HCT116 (cell line): Measurements from ENCODE around the gene ZNF787. TPM values are rescaled to one million over a fixed set of nuclear protein-coding genes. Genes with fewer than 3 reads are reported as not detected.
A peak's percentile ranks its signal among the peaks of the same experiment; 100 is the strongest.

ENCODE experiments used
- ATAC-seq: fragments of 200-7000 bp; cut with Tn5 transposase; 2 replicates; pipeline ENCODE4 v1.9.1; 2020; ENCODE audit warnings: mild to moderate bottlenecking, moderate library complexity
- BruUV-seq: library from RNA; stranded (reverse); fragments of 400-500 nt; replicated peaks from 2 replicates; lab custom pipeline; 2021; lab: Mats Ljungman, UMichigan
- CTCF ChIA-PET: fragments of 300-600 bp; sonication (Branson Sonifier 250); formaldehyde crosslinking; loops from one replicate; lab custom pipeline; 2021; ENCODE audit warnings: antibody characterized with exemption; lab: Charles Lee
- POLR2A ChIA-PET: fragments of 300-600, 350-600 bp; sonication (Branson Sonifier 250); formaldehyde crosslinking; loops from one replicate; lab custom pipeline; 2021; ENCODE audit warnings: antibody characterized with exemption; lab: Charles Lee
- RAD21 ChIA-PET, 2 experiments: fragments of 300-600 bp; sonication (Branson Sonifier 250); formaldehyde crosslinking; loops; one replicate each; lab custom pipeline; 2023; ENCODE audit warnings: low total read pairs in 2 of 2; ENCODE audit not compliant: uncharacterized antibody in 2 of 2, unreplicated experiment in 2 of 2, low non-redundant PET in 1 of 2; lab: Charles Lee
- DNase-seq: peaks from one replicate; pipeline ENCODE4 v3.0.0-alpha.2; 2010; ENCODE audit warnings: low read depth, low spot score
- H2AFZ ChIP-seq: fragments of 200-600 bp; shearing (Covaris generic), sonication (generic); 2 replicates; pipeline ENCODE4 v1.6.1; 2017; ENCODE audit warnings: low read depth, mixed run types, mixed read lengths, antibody characterized with exemption, low read length; ENCODE audit not compliant: poor library complexity, severe bottlenecking
- H3K27ac ChIP-seq: 2 replicates; pipeline ENCODE4 v1.5.1; 2012; ENCODE audit warnings: low read depth, low read length
- H3K27me3 ChIP-seq: fragments of 200-600 bp; sonication (generic); 2 replicates; pipeline ENCODE4 v1.6.1; 2016; ENCODE audit warnings: mixed run types, low read length, mixed read lengths; ENCODE audit not compliant: insufficient read depth
- H3K36me3 ChIP-seq, 2 experiments: fragments of 200-500 bp in 1 of 2; fragments of 200-600 bp in 1 of 2; sonication (Bioruptor generic) in 1 of 2; sonication (generic) in 1 of 2; 2 replicates each; pipeline versions ENCODE4 v1.5.1 to v1.6.1; 2014 to 2016; ENCODE audit warnings: low read length in 2 of 2, inconsistent platforms in 1 of 2, mixed read lengths in 1 of 2, mixed run types in 1 of 2; ENCODE audit not compliant: insufficient read depth in 2 of 2, control insufficient read depth in 1 of 2
- H3K4me1 ChIP-seq, 2 experiments: fragments of 200-600 bp in 1 of 2; sonication (generic) in 1 of 2; 2 replicates each; pipeline versions ENCODE4 v1.5.1 to v1.6.1; 2012 to 2017; ENCODE audit warnings: low read length in 2 of 2, inconsistent platforms in 1 of 2, mild to moderate bottlenecking in 1 of 2, mixed read lengths in 1 of 2, mixed run types in 1 of 2, moderate library complexity in 1 of 2; ENCODE audit not compliant: insufficient read depth in 2 of 2, control insufficient read depth in 1 of 2
- H3K4me2 ChIP-seq: fragments of 200-600 bp; sonication (generic); 2 replicates; pipeline ENCODE4 v1.6.1; 2017; ENCODE audit warnings: mixed run types, low read length, mixed read lengths
- H3K4me3 ChIP-seq, 2 experiments: fragments of 200-600 bp in 1 of 2; sonication (generic) in 1 of 2; replicated peaks in 1 of 2; 2 replicates each; pipeline ENCODE4 v1.5.1; 2011 to 2016; ENCODE audit warnings: low read length in 2 of 2, control low read depth in 1 of 2, low read depth in 1 of 2, mild to moderate bottlenecking in 1 of 2, mixed read lengths in 1 of 2, mixed run types in 1 of 2
- H3K79me2 ChIP-seq: fragments of 200-600 bp; sonication (generic); 2 replicates; pipeline ENCODE4 v1.6.1; 2017; ENCODE audit warnings: mild to moderate bottlenecking, mixed run types, low read length, moderate library complexity, mixed read lengths; ENCODE audit not compliant: insufficient read depth
- H3K9ac ChIP-seq: fragments of 200-600 bp; sonication (generic); 2 replicates; pipeline ENCODE4 v1.6.1; 2016; ENCODE audit warnings: low read length, mixed read lengths
- H3K9me2 ChIP-seq: fragments of 200-600 bp; sonication (generic), shearing (Covaris generic); 2 replicates; pipeline ENCODE4 v1.6.1; 2017; ENCODE audit warnings: mixed run types, mild to moderate bottlenecking, moderate library complexity; ENCODE audit not compliant: insufficient read depth
- H3K9me3 ChIP-seq, 2 experiments: fragments of 200-500 bp in 1 of 2; fragments of 200-600 bp in 1 of 2; sonication (Bioruptor generic) in 1 of 2; sonication (generic) in 1 of 2; 2 replicates each; pipeline ENCODE4 v1.6.1; 2014 to 2017; ENCODE audit warnings: low read length in 2 of 2, mixed read lengths in 2 of 2, inconsistent platforms in 1 of 2, low read depth in 1 of 2, mild to moderate bottlenecking in 1 of 2, mixed run types in 1 of 2, moderate library complexity in 1 of 2; ENCODE audit not compliant: control insufficient read depth in 1 of 2, insufficient read depth in 1 of 2
- H4K20me1 ChIP-seq: fragments of 200-600 bp; sonication (generic), shearing (Covaris generic); 2 replicates; pipeline ENCODE4 v1.6.1; 2017; ENCODE audit warnings: mixed run types, mild to moderate bottlenecking, moderate library complexity; ENCODE audit not compliant: insufficient read depth
- ATF3 ChIP-seq: IDR thresholded peaks from 2 replicates; pipeline ENCODE4 v1.6.1; 2012
- CEBPB ChIP-seq: IDR thresholded peaks from 2 replicates; pipeline ENCODE4 v1.6.1; 2012; ENCODE audit warnings: low read depth
- CTCF ChIP-seq, 3 experiments: fragments of 200-600 bp in 1 of 3; sonication (generic) in 1 of 3; IDR thresholded peaks in 2 of 3; conservative IDR thresholded peaks in 1 of 3; 2 replicates each; pipeline ENCODE4 v1.5.1; 2012 to 2017; ENCODE audit warnings: low read depth in 2 of 3, low read length in 2 of 3, antibody characterized with exemption in 1 of 3, borderline replicate concordance in 1 of 3, control low read depth in 1 of 3, mild to moderate bottlenecking in 1 of 3, mixed read lengths in 1 of 3, mixed run types in 1 of 3, moderate library complexity in 1 of 3; ENCODE audit not compliant: insufficient read depth in 1 of 3
- ELF1 ChIP-seq: IDR thresholded peaks from 2 replicates; pipeline ENCODE4 v1.6.1; 2012; ENCODE audit warnings: low read depth, borderline replicate concordance
- FOSL1 ChIP-seq: IDR thresholded peaks from 2 replicates; pipeline ENCODE4 v1.6.1; 2012; ENCODE audit warnings: low read depth
- SIN3A ChIP-seq: IDR thresholded peaks from 2 replicates; pipeline ENCODE4 v1.6.1; 2012; ENCODE audit warnings: low read depth
- YY1 ChIP-seq: IDR thresholded peaks from 2 replicates; pipeline ENCODE4 v1.6.1; 2011; ENCODE audit warnings: low read length, low read depth, moderate library complexity, mild to moderate bottlenecking; ENCODE audit not compliant: insufficient replicate concordance; ENCODE audit errors: extremely low read depth
- ZFX ChIP-seq: fragments of 450-650 bp; IDR thresholded peaks from 2 replicates; pipeline ENCODE4 v1.6.1; 2017
- intact Hi-C: fragments of 100-400 bp; cut with micrococcal nuclease; formaldehyde crosslinking; loops from 2 replicates; pipeline ENCODE4 v1.10.0; 2022
- total RNA-seq: library from RNA; stranded (reverse); gene quantifications from one replicate; pipeline ENCODE4 v1.2.1, GENCODE V29; 2021; ENCODE audit not compliant: unreplicated experiment

Gene ZNF787
- total RNA-seq, 1 experiment from 2014 or later = 40.3 TPM

- no peaks in the 10 kb centered on the region for H3K27me3 ChIP-seq
- peaks cover 5 to 13% of the 10 kb centered on the region in 2 experiments; a peak in 3 of 4 replicates for H3K36me3 ChIP-seq
- H3K9me3 ChIP-seq = no peaks in the 10 kb centered on the region
- no peak overlapping the region for H3K4me3 ChIP-seq
- TF ChIP-seq FOSL1 (no peak), CTCF (IDR thresholded peaks at IDR 0.05 in 2 of 3, conservative IDR thresholded peaks at IDR 0.05 in 1 of 3; ENCODE audit: borderline replicate concordance in 1 of 3, insufficient read depth in 1 of 3, low read depth in 2 of 3, low read length in 2 of 3) (no peak), ZFX (no peak), ATF3 (no peak), CEBPB (no peak), YY1 (no peak), SIN3A (no peak), ELF1 (no peak)
- H3K79me2 ChIP-seq = peaks cover 81% of the 10 kb centered on the region
- H3K4me2 ChIP-seq = no peak overlapping the region
- ATAC-seq (no peak), DNase-seq (no peak)
- TSS peak; percentile 31 for BruUV-seq
- peaks cover 0 to 5% of the 10 kb centered on the region in 2 experiments; a peak in 1 of 4 replicates for H3K4me1 ChIP-seq
- ChIA-PET POLR2A (no interaction called here), RAD21 (no interaction called here), CTCF (no interaction called here)
- no peak overlapping the region for H3K9ac ChIP-seq
- no peaks in the 10 kb centered on the region for H3K9me2 ChIP-seq
- intact Hi-C loops = no loop called here
- peaks cover 4% of the 10 kb centered on the region; the same call in 1 of the 2 replicates for H4K20me1 ChIP-seq
- no peak overlapping the region for H3K27ac ChIP-seq
- no peak overlapping the region for H2AFZ ChIP-seq
Measured at GRCh38 chr19:56101095-56101494, 20.0 kb downstream of the ZNF787 start.
